GM23248 (cell line): ENCODE data around the gene ASAP2. TPM values are rescaled to one million over a fixed set of nuclear protein-coding genes. Genes with fewer than 3 reads are reported as not detected.

ENCODE experiments used
- DNase-seq: peaks from one replicate; pipeline ENCODE4 v3.0.0-alpha.2; 2015
- H2AFZ ChIP-seq: fragments of 200-600 bp; sonication (generic); 2 replicates; pipeline ENCODE4 v1.6.1; 2016; ENCODE audit warnings: antibody characterized with exemption
- H3F3A ChIP-seq: fragments of 200-600 bp; sonication (generic); 2 replicates; pipeline ENCODE4 v1.6.1; 2016; ENCODE audit warnings: mild to moderate bottlenecking, antibody characterized with exemption, mixed run types; ENCODE audit not compliant: insufficient read depth
- H3K27ac ChIP-seq: fragments of 200-600 bp; sonication (generic); 2 replicates; pipeline ENCODE4 v1.5.1; 2016; ENCODE audit warnings: mild to moderate bottlenecking
- H3K27me3 ChIP-seq: fragments of 200-600 bp; sonication (generic); replicated peaks from 2 replicates; pipeline ENCODE4 v1.6.1; 2016; ENCODE audit warnings: mild to moderate bottlenecking; ENCODE audit not compliant: insufficient read depth
- H3K36me3 ChIP-seq: fragments of 200-600 bp; sonication (generic); 2 replicates; pipeline ENCODE4 v1.6.1; 2016; ENCODE audit warnings: low read depth, mild to moderate bottlenecking
- H3K4me1 ChIP-seq: fragments of 200-600 bp; sonication (generic); 2 replicates; pipeline ENCODE4 v1.6.1; 2016; ENCODE audit warnings: mild to moderate bottlenecking; ENCODE audit not compliant: insufficient read depth
- H3K4me2 ChIP-seq: fragments of 200-600 bp; sonication (generic); one replicate; pipeline ENCODE4 v1.6.1; 2016; ENCODE audit warnings: mild to moderate bottlenecking; ENCODE audit not compliant: unreplicated experiment
- H3K4me3 ChIP-seq: fragments of 200-600 bp; sonication (generic); 2 replicates; pipeline ENCODE4 v1.5.1; 2016; ENCODE audit warnings: mild to moderate bottlenecking
- H3K79me2 ChIP-seq: fragments of 200-600 bp; sonication (generic); 2 replicates; pipeline ENCODE4 v1.6.1; 2016; ENCODE audit warnings: mild to moderate bottlenecking; ENCODE audit not compliant: insufficient read depth
- H3K9ac ChIP-seq: fragments of 200-600 bp; sonication (generic); 2 replicates; pipeline ENCODE4 v1.6.1; 2016; ENCODE audit warnings: mild to moderate bottlenecking
- H3K9me2 ChIP-seq: fragments of 200-600 bp; sonication (generic); 2 replicates; pipeline ENCODE4 v1.6.1; 2016; ENCODE audit warnings: mixed run types, mild to moderate bottlenecking, moderate library complexity; ENCODE audit not compliant: insufficient read depth
- H3K9me3 ChIP-seq: fragments of 200-600 bp; sonication (generic); one replicate; pipeline ENCODE4 v1.6.1; 2017; ENCODE audit warnings: low read depth
- H4K20me1 ChIP-seq: fragments of 200-600 bp; sonication (generic); 2 replicates; pipeline ENCODE4 v1.6.0; 2016; ENCODE audit not compliant: insufficient read depth
- EZH2 ChIP-seq: fragments of 200-600 bp; sonication (generic); IDR thresholded peaks from 2 replicates; pipeline ENCODE4 v1.6.1; 2018; ENCODE audit warnings: antibody characterized with exemption, mild to moderate bottlenecking; ENCODE audit not compliant: insufficient read depth, poor library complexity, severe bottlenecking
- EZH2phosphoT487 ChIP-seq: fragments of 200-600 bp; sonication (generic); IDR thresholded peaks from 2 replicates; pipeline ENCODE4 v1.6.1; 2018; ENCODE audit warnings: antibody characterized with exemption, moderate library complexity, mild to moderate bottlenecking, low read depth; ENCODE audit not compliant: insufficient read depth
- WGBS, 2 experiments: methylation state at CpG; one replicate each; pipeline ENCODE4 v1.1.6; 2015 to 2017; ENCODE audit warnings: low lambda C conversion rate in 2 of 2, low coverage in 1 of 2; ENCODE audit errors: missing lambda C conversion rate in 2 of 2; 5-methylcytosine and 5-hydroxymethylcytosine counted together
- in situ Hi-C: fragments of 300-500 bp; cut with MboI; formaldehyde crosslinking; loops from 2 replicates; pipeline ENCODE4 v1.15.0; 2020
- polyA plus RNA-seq: library from polyadenylated mRNA; unstranded; fragments of >200 nt; fragmentation: Nextera tagmentation; extraction: Ambion mirVana; gene quantifications from 2 replicates; pipeline ENCODE4 v1.2.1, GENCODE V29; 2016
- total RNA-seq: library from RNA; depleted of rRNA; stranded (reverse); fragments of >200 nt; shearing (Covaris generic); gene quantifications from 2 replicates; pipeline ENCODE4 v1.2.3, GENCODE V29; 2014

ASAP2 gene
- total and polyA plus RNA-seq, 2 experiments from 2014 or later, result 8.8 to 49.6 TPM

GRCh38 chr2:9191041-9191481 lies 15.6 kb upstream of the ASAP2 start:
- peaks cover 70% of the 10 kb centered on the region for H3K4me1 ChIP-seq
- WGBS, 2 experiments, result 2 to 3% methylated on average over 9 of the region's 9 CpGs

GRCh38 chr2:9192712-9193111 lies 13.9 kb upstream of the ASAP2 start:
- WGBS, 2 experiments, result 99 to 100% methylated on average over 3 of the region's 3 CpGs

More at GRCh38 chr2:9191041-9191481, 15.6 kb upstream of the ASAP2 start:
- in situ Hi-C loops, result no loop called here
- H3K79me2 ChIP-seq, result no peaks in the 10 kb centered on the region
- H3K4me2 ChIP-seq, result peak overlapping the region; percentile 83
- H2AFZ ChIP-seq, result no peak overlapping the region
- H3K36me3 ChIP-seq, result no peaks in the 10 kb centered on the region
- peaks cover 72% of the 10 kb centered on the region for H3F3A ChIP-seq
- peak overlapping the region; percentile 100 for H3K27ac ChIP-seq
- TF ChIP-seq EZH2phosphoT487, result no peak
- TF ChIP-seq EZH2, result no peak
- peak overlapping the region; percentile 92 for H3K9ac ChIP-seq
- no peaks in the 10 kb centered on the region for H3K9me2 ChIP-seq
- no peaks in the 10 kb centered on the region for H3K9me3 ChIP-seq
- DNase-seq, result peak; percentile 99
- peak overlapping the region; percentile 62 for H3K4me3 ChIP-seq
- no peaks in the 10 kb centered on the region for H3K27me3 ChIP-seq
- H4K20me1 ChIP-seq, result no peaks in the 10 kb centered on the region

GRCh38 chr2:9194352-9194751 lies 12.3 kb upstream of the ASAP2 start:
- Histone ChIP-seq H3K79me2 (no peaks in the 10 kb centered on the region), H3K4me1 (peaks cover 44% of the 10 kb centered on the region), H3K4me2 (no peak overlapping the region), H3K9me3 (no peaks in the 10 kb centered on the region), H4K20me1 (no peaks in the 10 kb centered on the region), H3K9me2 (no peaks in the 10 kb centered on the region), H3K4me3 (no peak overlapping the region), H3K36me3 (no peaks in the 10 kb centered on the region), H3K27ac (peak overlapping the region; percentile 100), H2AFZ (no peak overlapping the region), H3F3A (peaks cover 45% of the 10 kb centered on the region), H3K9ac (no peak overlapping the region), H3K27me3 (no peaks in the 10 kb centered on the region)
- DNase-seq, result no peak
- in situ Hi-C loops, result no loop called here
- TF ChIP-seq EZH2phosphoT487 (no peak), EZH2 (no peak)

More at GRCh38 chr2:9192712-9193111, 13.9 kb upstream of the ASAP2 start:
- H3F3A ChIP-seq, result peaks cover 62% of the 10 kb centered on the region
- H3K4me3 ChIP-seq, result no peak overlapping the region
- in situ Hi-C loops, result no loop called here
- no peaks in the 10 kb centered on the region for H3K9me2 ChIP-seq
- no peaks in the 10 kb centered on the region for H3K9me3 ChIP-seq
- peak overlapping the region; percentile 83 for H3K4me2 ChIP-seq
- peaks cover 59% of the 10 kb centered on the region for H3K4me1 ChIP-seq
- H3K27ac ChIP-seq, result peak overlapping the region; percentile 100
- no peak for DNase-seq
- H3K36me3 ChIP-seq, result no peaks in the 10 kb centered on the region
- H2AFZ ChIP-seq, result no peak overlapping the region
- H3K9ac ChIP-seq, result peak overlapping the region; percentile 92
- H3K27me3 ChIP-seq, result no peaks in the 10 kb centered on the region
- no peaks in the 10 kb centered on the region for H4K20me1 ChIP-seq
- H3K79me2 ChIP-seq, result no peaks in the 10 kb centered on the region
- no peak for TF ChIP-seq EZH2
- TF ChIP-seq EZH2phosphoT487, result no peak

- H4K20me1 ChIP-seq, result no peaks in the 10 kb centered on the region
- no peak overlapping the region for H2AFZ ChIP-seq
- no peak overlapping the region for H3K4me3 ChIP-seq
- DNase-seq, result no peak
- WGBS, 2 experiments, result 48 to 50% methylated on average over 3 of the region's 3 CpGs
- H3K27me3 ChIP-seq, result no peaks in the 10 kb centered on the region
- H3K4me1 ChIP-seq, result peaks cover 44% of the 10 kb centered on the region
- no peak overlapping the region for H3K27ac ChIP-seq
- H3F3A ChIP-seq, result peaks cover 47% of the 10 kb centered on the region
- TF ChIP-seq EZH2 (no peak), EZH2phosphoT487 (no peak)
- no peak overlapping the region for H3K9ac ChIP-seq
- no peaks in the 10 kb centered on the region for H3K79me2 ChIP-seq
- in situ Hi-C loops, result no loop called here
- H3K36me3 ChIP-seq, result no peaks in the 10 kb centered on the region
- no peak overlapping the region for H3K4me2 ChIP-seq
- H3K9me2 ChIP-seq, result no peaks in the 10 kb centered on the region
- no peaks in the 10 kb centered on the region for H3K9me3 ChIP-seq
These were observed 10.0 kb upstream of the ASAP2 start for GRCh38 chr2:9196637-9197036.

- no peak overlapping the region for H3K9ac ChIP-seq
- no peak overlapping the region for H2AFZ ChIP-seq
- peaks cover 40% of the 10 kb centered on the region for H3K4me1 ChIP-seq
- H3K9me2 ChIP-seq, result no peaks in the 10 kb centered on the region
- no peaks in the 10 kb centered on the region for H3K79me2 ChIP-seq
- 92 to 93% methylated on average over 5 of the region's 5 CpGs for WGBS, 2 experiments
- in situ Hi-C loops, result no loop called here
- no peaks in the 10 kb centered on the region for H3K36me3 ChIP-seq
- H3K9me3 ChIP-seq, result no peaks in the 10 kb centered on the region
- H3K27ac ChIP-seq, result no peak overlapping the region
- TF ChIP-seq EZH2phosphoT487, result no peak
- TF ChIP-seq EZH2, result no peak
- DNase-seq, result no peak
- H3K4me3 ChIP-seq, result no peak overlapping the region
- H4K20me1 ChIP-seq, result no peaks in the 10 kb centered on the region
- no peak overlapping the region for H3K4me2 ChIP-seq
- no peaks in the 10 kb centered on the region for H3K27me3 ChIP-seq
- H3F3A ChIP-seq, result peaks cover 44% of the 10 kb centered on the region
These were observed 8.7 kb upstream of the ASAP2 start for GRCh38 chr2:9197916-9198315.
